COR-L47 (cell line): ENCODE data around the gene SLC45A1.

Experiments used
- DNase-seq: peaks from one replicate; lab custom pipeline; 2025; lab: John Stamatoyannopoulos, UW

Gene SLC45A1

GRCh38 chr1:8384577-8384976 lies 66.7 kb downstream of the SLC45A1 start:
- no peak for DNase-seq

- DNase-seq, result no peak
Observed at GRCh38 chr1:8386247-8386646, 68.3 kb downstream of the SLC45A1 start.

- no peak for DNase-seq
Observed at GRCh38 chr1:8388732-8389562, 71.0 kb downstream of the SLC45A1 start.

- DNase-seq, result no peak
Observed at GRCh38 chr1:8389958-8390535, 72.1 kb downstream of the SLC45A1 start.

- no peak for DNase-seq
Observed at GRCh38 chr1:8390707-8391106, 72.8 kb downstream of the SLC45A1 start.

- DNase-seq, result no peak
Observed at GRCh38 chr1:8392522-8392921, 74.6 kb downstream of the SLC45A1 start.
